AG04449 (cell line): Measurements from ENCODE around the gene RBBP6.

ENCODE experiments used
- CTCF ChIA-PET: fragments of 350-600 bp; formaldehyde crosslinking; extraction: SDS; loops from one replicate; lab custom pipeline; 2021; ENCODE audit warnings: antibody characterized with exemption; lab: Yijun Ruan, JAX
- POLR2A ChIA-PET: fragments of 400-600, 350-600 bp; formaldehyde crosslinking; extraction: SDS; loops from one replicate; lab custom pipeline; 2020; ENCODE audit warnings: antibody characterized with exemption, inconsistent platforms; lab: Yijun Ruan, JAX
- DNase-seq: peaks from one replicate; pipeline ENCODE4 v3.0.0-alpha.2; 2010; ENCODE audit warnings: low read depth, low spot score
- H3K4me3 ChIP-seq: 2 replicates; pipeline ENCODE4 v1.5.1; 2011; ENCODE audit warnings: low read depth, mild to moderate bottlenecking, control low read depth, low read length
- CTCF ChIP-seq: IDR thresholded peaks from one replicate; pipeline ENCODE4 v1.5.1; 2011; ENCODE audit warnings: mild to moderate bottlenecking, moderate library complexity, low read length, control low read depth, inconsistent platforms; ENCODE audit not compliant: insufficient read depth; ENCODE audit errors: missing control alignments

The RBBP6 gene

GRCh38 chr16:24538756-24539294, 541 bp upstream of the RBBP6 start:
- peak overlapping the region; percentile 84 for H3K4me3 ChIP-seq
- ChIA-PET CTCF (interaction anchor here (0.6 to 3.5 kb wide), 10 partner anchors 8 to 447 kb away, joined by 3 to 19 read pairs (median 4); no protein-coding TSS in a partner anchor), POLR2A (interaction anchor here (0.6 kb wide), 1 partner anchor 22 kb away, joined by 3 read pairs; no protein-coding TSS in a partner anchor)
- DNase-seq = peak; percentile 23
- no peak for TF ChIP-seq CTCF

- POLR2A ChIA-PET = no interaction called here
- DNase-seq = no peak
These were observed 660 bp downstream of the RBBP6 start for GRCh38 chr16:24539850-24540601.

GRCh38 chr16:24540602-24541210, 1.3 kb downstream of the RBBP6 start:
- ChIA-PET POLR2A (no interaction called here), CTCF (interaction anchor here (1.2 to 1.6 kb wide), 2 partner anchors 10 to 12 kb away, joined by 3 to 5 read pairs; no protein-coding TSS in a partner anchor)
- no peak for DNase-seq
- no peak for TF ChIP-seq CTCF
- H3K4me3 ChIP-seq = peak overlapping the region; percentile 89

More at GRCh38 chr16:24539850-24540601, 660 bp downstream of the RBBP6 start:
- no peak for TF ChIP-seq CTCF
- CTCF ChIA-PET = interaction anchor here (1.2 to 1.6 kb wide), 4 partner anchors 9 to 26 kb away, joined by 3 to 6 read pairs (median 5); no protein-coding TSS in a partner anchor
- H3K4me3 ChIP-seq = peak overlapping the region; percentile 89

- H3K4me3 ChIP-seq = peak overlapping the region; percentile 89
- no peak for DNase-seq
- ChIA-PET CTCF (interaction anchor here (0.6 to 1.6 kb wide), 6 partner anchors 10 to 162 kb away, joined by 3 to 5 read pairs (median 3); no protein-coding TSS in a partner anchor), POLR2A (no interaction called here)
- TF ChIP-seq CTCF = no peak
These were observed 2.0 kb downstream of the RBBP6 start for GRCh38 chr16:24541233-24541933.

GRCh38 chr16:24543949-24544348, 4.6 kb downstream of the RBBP6 start:
- 0 out of 2 replicates have a peak overlapping the region, but pooled peaks have one; percentile 15 for H3K4me3 ChIP-seq
- DNase-seq = no peak
- ChIA-PET POLR2A (interaction anchor here (0.5 kb wide), 1 partner anchor 17 kb away, joined by 3 read pairs; no protein-coding TSS in a partner anchor), CTCF (no interaction called here)
- TF ChIP-seq CTCF = no peak
